Nephron (organoid): ENCODE measurements around the gene RAB11FIP5.

ENCODE experiments used
- H3K27ac Mint-ChIP-seq, 3 experiments: 2 replicates each; pipeline ENCODE4 v1.8.0; 2020; ENCODE audit warnings: mixed read lengths in 3 of 3, mild to moderate bottlenecking in 2 of 3, moderate library complexity in 1 of 3
- H3K27me3 Mint-ChIP-seq: 2 replicates; pipeline ENCODE4 v1.8.0; 2021; ENCODE audit warnings: low read depth, mild to moderate bottlenecking, moderate library complexity, mixed read lengths
- H3K36me3 Mint-ChIP-seq: 2 replicates; pipeline ENCODE4 v1.8.0; 2020; ENCODE audit warnings: low read depth, mixed read lengths
- H3K4me1 Mint-ChIP-seq: 2 replicates; pipeline ENCODE4 v1.8.0; 2020; ENCODE audit warnings: mixed read lengths
- H3K4me3 Mint-ChIP-seq, 3 experiments: 2 replicates each; pipeline ENCODE4 v1.8.0; 2020; ENCODE audit warnings: mild to moderate bottlenecking in 3 of 3, mixed read lengths in 3 of 3, moderate library complexity in 2 of 3
- H3K9me3 Mint-ChIP-seq: 2 replicates; pipeline ENCODE4 v1.8.0; 2020; ENCODE audit warnings: mixed read lengths
- CTCF ChIP-seq, 3 experiments: fragments of 200-600 bp; sonication (generic); IDR thresholded peaks; one replicate each; pipeline ENCODE4 v1.5.0; 2021; ENCODE audit warnings: antibody characterized with exemption in 3 of 3; ENCODE audit not compliant: unreplicated experiment in 3 of 3

RAB11FIP5 gene

DNA sequence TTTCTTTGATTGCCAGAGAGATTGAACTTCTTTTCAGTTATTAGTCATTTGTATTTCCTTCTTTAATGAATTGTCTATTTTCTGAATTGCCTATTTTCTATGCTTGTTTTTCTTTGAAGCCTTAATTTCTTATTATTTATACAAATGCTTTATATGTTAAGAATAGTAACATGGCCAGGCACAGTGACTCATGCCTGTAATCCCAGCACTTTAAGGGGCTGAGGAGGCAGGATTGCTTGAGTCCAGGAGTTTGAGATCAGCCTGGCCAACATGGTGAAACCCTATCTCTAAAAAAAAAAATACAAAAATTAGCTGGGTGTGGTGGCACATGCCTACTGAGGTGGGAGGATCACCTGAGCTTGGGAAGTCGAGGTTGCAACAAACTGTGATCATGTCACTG, 4.7 kb upstream of the RAB11FIP5 start:
- Mint-ChIP-seq H3K36me3 (no peaks in the 10 kb centered on the region), H3K27ac (no peak overlapping the region), H3K4me1 (peaks cover 9% of the 10 kb centered on the region), H3K4me3 (no peak overlapping the region), H3K9me3 (no peaks in the 10 kb centered on the region), H3K27me3 (peaks cover 29% of the 10 kb centered on the region)
- no peak for TF ChIP-seq CTCF (IDR thresholded peaks at IDR 0.05; ENCODE audit: unreplicated experiment in 3 of 3)

GRCh38 chr2:73116182-73116960, 3.6 kb upstream of the RAB11FIP5 start:
- no peaks in the 10 kb centered on the region for H3K36me3 Mint-ChIP-seq

GRCh38 chr2:73114273-73114867, 1.6 kb upstream of the RAB11FIP5 start:
- no peaks in the 10 kb centered on the region for H3K9me3 Mint-ChIP-seq
- peaks cover 20% of the 10 kb centered on the region for H3K4me1 Mint-ChIP-seq
- H3K27ac Mint-ChIP-seq = peak overlapping the region in 1 of 3 experiments; percentile 51
- H3K4me3 Mint-ChIP-seq = peak overlapping the region; percentile 61 to 85 (median 82)
- no peaks in the 10 kb centered on the region for H3K36me3 Mint-ChIP-seq
- H3K27me3 Mint-ChIP-seq = peaks cover 43% of the 10 kb centered on the region
- TF ChIP-seq CTCF (IDR thresholded peaks at IDR 0.05; ENCODE audit: unreplicated experiment in 3 of 3) = no peak

More at GRCh38 chr2:73116182-73116960, 3.6 kb upstream of the RAB11FIP5 start:
- peaks cover 36% of the 10 kb centered on the region for H3K27me3 Mint-ChIP-seq
- H3K4me3 Mint-ChIP-seq = peak overlapping the region in 1 of 3 experiments; percentile 23
- TF ChIP-seq CTCF (IDR thresholded peaks at IDR 0.05; ENCODE audit: unreplicated experiment in 3 of 3) = no peak
- peaks cover 15% of the 10 kb centered on the region for H3K4me1 Mint-ChIP-seq
- H3K27ac Mint-ChIP-seq = no peak overlapping the region
- H3K9me3 Mint-ChIP-seq = no peaks in the 10 kb centered on the region

DNA sequence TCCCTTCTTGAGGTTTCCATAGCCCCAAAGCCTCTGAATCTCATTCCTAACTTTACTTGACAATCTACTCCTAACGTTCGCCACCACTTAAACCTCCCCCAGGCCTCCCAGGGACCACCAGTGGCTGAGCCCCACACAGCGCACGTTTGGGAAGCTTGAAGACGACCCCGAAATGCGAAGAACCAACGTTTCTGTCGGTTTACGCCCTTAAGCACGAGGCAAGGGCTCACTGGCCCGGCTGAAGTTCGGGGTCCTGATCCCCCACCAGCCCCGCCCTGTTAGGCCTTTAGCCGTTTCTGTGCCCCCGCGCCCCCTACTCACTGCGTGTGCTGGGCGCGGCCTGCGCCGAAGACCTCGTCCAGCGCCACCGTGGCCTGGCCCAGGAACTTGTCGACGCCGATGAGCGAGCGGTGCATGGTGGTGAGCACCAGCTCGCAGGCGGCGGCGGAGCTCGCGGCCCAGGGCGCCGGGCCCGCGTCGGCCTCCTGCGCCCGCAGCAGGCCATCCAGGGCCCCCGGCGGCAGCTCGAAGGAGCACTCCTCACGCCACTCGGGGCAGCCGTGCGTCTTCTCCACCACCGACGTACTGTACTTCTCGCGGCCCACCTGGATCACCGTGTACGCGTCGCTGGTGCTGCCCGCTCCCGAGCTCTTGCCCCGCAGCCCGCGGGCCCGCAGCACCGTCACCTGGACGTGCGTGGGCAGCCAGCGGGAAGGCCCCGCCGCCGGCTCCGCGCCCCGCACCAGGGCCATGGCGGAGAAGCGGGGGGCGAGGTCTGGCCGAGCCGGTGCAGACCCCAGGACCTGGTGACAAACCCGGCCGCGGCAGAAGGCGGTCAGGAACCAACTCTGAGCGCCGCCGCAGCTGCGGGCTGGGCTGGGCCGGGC, 479 bp downstream of the RAB11FIP5 start:
- Mint-ChIP-seq H3K36me3 (no peaks in the 10 kb centered on the region), H3K9me3 (no peaks in the 10 kb centered on the region), H3K4me3 (peak overlapping the region; percentile 87 to 95 (median 92)), H3K27me3 (peaks cover 39% of the 10 kb centered on the region), H3K4me1 (peaks cover 17% of the 10 kb centered on the region), H3K27ac (peak overlapping the region; percentile 84 to 96 (median 92))
- TF ChIP-seq CTCF (IDR thresholded peaks at IDR 0.05; ENCODE audit: unreplicated experiment in 3 of 3) = no peak

- no peaks in the 10 kb centered on the region for H3K36me3 Mint-ChIP-seq
- TF ChIP-seq CTCF (IDR thresholded peaks at IDR 0.05; ENCODE audit: unreplicated experiment in 3 of 3) = no peak
Measured at GRCh38 chr2:73111073-73112025, 1.4 kb downstream of the RAB11FIP5 start.

More at GRCh38 chr2:73111073-73112025, 1.4 kb downstream of the RAB11FIP5 start:
- Mint-ChIP-seq H3K9me3 (no peaks in the 10 kb centered on the region), H3K4me3 (peak overlapping the region; percentile 87 to 95 (median 92)), H3K27ac (peak overlapping the region; percentile 84 to 96 (median 92)), H3K27me3 (peaks cover 37% of the 10 kb centered on the region), H3K4me1 (peaks cover 22% of the 10 kb centered on the region)
